COLO829 (cell line): ENCODE data around the gene CTSS.
"Not testable (repeated sequence)": the region's sequence is repeated elsewhere in the genome, so short reads cannot be mapped to it uniquely, and the experiment has no call there.

ENCODE experiments used
- DNase-seq: peaks from one replicate; pipeline ENCODE4 v3.0.0; 2012; ENCODE audit warnings: low spot score

The CTSS gene

DNA sequence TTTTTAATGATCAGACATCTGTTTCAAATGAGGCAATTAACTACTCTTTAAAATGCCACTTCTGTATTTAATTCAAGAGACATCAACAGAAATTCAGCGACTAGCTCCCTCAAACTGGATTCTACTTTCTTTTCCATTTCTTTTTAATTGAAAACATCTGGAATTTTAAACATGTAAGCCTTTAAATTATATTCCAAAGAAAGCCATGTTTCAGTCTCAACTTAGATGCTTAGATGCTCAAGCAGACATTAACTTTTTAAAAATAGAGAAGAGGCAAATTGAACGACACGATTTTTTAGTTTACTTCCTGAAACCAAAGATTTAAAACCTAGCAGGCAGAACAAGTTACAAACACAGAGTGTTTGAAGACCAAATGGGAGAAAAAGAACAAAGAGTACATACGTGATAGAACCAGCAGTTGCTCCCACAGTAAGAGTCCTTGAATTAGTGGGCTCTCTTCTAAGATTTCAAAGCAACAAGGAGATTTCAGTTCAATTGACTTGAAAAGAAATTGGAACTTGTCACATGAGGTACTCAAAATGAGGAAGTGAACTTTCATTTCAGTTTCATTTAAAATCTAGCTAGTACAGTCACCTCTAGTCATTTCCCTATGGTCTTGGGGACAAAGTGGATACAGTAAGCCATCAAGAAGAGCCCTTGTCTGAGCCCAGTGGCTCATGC is at the start of gene CTSS:
Gene CTSS (minus strand): TSS at position 483 of the 681 bp plus-strand sequence. CDS start 1,015 bp downstream, outside the sequence.
- DNase-seq = no peak

DNA sequence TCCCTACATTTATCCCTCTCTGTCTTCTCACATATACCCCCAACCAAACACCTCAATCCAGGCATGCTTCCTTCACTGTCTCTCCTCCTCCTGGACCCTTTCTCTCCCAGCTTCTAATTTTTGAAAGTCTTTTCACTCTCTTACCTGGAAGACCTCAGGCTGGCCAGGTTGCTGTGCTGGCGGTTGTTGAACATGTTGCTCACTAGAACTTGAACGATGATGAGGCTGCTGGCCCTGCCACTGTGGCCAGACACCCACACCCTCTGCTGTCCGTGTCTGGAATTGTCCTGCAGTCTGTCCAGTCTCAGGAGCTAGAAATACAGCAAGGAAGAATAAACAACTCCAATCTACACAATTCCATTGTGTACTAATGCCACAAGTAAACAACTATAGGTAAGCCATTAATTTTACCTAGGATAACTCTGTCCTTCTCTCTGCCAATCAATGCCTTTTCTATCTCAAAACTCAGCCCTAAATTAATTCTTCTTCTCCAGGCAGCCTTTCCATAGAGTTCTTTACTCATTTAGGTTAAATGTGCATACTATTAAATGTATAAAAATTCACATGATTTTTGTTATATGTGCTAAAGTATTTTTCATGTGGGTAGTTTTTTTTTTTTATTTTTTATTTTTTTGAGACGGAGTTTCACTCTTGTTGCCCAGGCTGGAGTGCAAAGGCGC is 47.6 kb upstream of the CTSS start:
- peak; percentile 51 for DNase-seq

DNA sequence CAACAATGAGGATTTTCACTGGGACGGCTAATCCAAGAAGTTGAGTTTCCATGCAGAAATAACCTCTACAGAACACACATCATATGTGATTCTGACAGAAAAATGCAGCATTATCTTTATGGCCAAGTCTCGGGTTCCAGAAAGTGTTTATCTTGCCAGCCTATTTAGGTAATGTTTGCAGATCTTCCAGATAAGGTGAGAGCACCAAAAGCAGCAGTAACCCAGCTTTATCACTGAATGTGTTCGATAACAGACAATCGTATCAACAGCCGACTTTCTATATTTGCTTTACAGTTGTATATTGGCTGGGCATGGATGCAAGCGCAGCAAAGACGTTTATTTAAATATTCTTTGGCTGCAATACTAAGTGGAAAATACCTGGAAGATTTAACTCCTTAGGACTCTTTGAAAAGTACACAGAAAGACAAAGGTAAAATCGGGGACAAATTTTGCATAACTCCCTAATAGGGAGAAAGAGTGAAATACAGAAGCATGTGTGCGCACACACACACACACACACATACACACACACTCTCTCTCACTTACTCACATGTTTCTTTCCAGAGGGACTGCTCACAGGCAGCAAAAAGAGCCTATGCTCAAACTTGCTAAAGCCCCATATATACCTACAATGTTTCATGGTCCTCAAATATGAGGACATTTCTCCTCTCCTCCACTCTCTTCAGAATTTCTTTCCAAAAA is 45.5 kb upstream of the CTSS start:
- DNase-seq = no peak

DNA sequence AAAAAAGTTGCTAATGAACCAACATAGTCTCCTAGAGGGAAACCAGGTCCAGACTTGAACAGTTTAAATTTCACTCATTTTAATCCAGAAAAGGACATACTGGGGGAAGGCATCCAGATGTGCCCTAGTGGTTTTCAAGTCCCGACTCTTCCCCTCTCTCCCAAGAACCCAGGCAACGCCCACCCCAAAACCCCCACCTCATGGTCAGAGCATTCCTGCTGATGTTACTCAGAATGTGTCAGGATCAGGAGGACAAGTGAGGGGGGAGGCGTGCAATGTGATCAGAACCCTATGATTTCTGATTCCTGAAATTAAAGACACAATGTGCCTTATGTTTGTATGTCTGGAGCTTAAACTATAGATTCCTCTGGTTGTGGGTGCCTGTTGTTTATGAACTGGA is 44.1 kb upstream of the CTSS start:
- DNase-seq = no peak

DNA sequence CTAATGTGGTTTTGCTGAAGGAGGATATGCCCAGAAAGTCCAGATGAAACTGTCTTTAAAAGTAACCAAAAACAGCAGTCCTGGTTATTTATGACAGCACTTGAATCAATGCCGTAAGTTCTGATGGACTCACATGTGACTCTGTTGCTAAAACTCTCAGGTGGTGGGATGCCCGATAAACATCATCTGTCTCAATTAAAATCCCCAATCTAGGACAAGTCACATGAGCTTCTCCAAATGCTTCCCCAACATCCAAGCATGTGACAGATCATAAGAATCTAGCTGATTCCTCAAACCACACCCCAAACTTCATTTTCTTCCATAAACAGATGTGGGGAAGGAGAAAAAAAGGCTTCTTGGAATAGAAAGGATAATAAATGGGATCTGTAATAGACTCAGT is 43.3 kb upstream of the CTSS start:
- no peak for DNase-seq

DNA sequence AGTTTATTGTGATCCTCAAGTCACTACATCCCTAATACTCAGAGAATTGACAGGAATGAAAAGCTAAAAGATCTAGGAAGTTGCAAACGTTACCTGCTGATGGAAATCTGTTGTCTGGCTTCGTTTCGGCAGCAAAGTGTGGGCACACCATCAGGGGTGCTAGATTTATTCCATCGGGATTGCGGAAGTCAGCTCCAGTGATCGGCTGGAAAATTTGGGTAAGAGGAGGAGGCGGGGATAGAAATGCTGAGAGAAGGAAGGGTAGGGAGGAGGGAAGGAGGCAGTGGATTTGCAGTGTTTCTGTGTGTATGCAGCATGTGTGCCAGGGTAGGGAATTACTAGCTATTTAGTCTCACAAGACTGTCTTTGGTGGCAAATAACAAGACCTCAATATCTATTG is 42.5 kb upstream of the CTSS start, which contains the start of gene CTSK:
Gene CTSK (minus strand): TSS at position 140 of the 400 bp plus-strand sequence. CDS start 1,455 bp downstream, outside the sequence.
- DNase-seq = no peak

DNA sequence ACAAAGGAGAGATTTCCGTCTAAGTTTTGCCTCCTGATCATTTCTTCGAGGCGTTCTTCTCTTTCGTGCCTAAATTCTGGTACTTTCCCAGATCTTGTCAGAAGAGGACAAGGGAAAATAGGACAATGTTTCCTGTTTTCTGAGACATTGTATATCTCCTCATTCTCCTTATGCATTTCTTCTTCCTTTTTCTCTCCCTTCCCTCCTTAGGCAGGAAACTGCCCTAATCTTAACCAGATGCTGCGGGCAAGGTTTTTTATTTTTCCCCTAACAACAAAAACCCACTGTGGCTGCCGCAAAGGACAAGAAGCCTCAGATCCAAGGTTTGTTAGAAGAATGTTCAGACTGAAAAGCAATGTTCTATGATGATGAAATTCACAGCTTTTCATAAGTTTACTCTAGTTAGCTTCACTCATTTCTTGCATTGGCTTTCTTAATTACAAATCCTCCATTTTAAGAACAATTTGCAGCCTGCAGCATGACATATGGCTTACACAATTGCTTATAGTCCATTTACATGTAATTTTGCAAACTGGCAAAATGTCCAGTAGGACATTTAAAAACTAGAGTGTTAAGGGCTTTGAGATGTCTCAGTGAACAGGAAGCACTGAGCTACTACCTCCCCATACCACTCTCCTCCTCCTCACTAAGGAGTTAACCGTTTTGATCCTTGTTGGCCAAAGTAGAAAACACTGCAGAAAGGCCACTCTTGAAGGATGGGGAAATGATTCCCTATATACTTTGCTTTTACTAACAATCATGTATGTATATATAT is 41.9 kb upstream of the CTSS start:
- DNase-seq = no peak

DNA sequence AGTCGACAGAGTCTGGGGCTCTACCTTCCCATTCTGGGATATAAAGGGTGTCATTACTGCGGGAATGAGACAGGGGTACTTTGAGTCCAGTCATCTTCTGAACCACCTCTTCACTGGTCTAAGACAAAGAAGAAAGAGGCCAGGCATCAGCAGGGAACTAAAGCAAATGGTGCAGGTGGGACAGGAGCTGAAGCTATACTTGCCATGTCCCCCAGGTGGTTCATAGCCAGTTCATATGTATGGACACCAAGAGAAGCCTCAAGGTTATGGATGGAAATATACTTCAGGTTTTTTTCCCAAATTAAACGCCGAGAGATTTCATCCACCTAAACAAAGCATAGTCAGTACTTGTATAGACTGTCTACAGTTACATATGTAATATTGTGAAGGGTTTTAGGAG is 40.3 kb upstream of the CTSS start:
- DNase-seq = no peak

DNA sequence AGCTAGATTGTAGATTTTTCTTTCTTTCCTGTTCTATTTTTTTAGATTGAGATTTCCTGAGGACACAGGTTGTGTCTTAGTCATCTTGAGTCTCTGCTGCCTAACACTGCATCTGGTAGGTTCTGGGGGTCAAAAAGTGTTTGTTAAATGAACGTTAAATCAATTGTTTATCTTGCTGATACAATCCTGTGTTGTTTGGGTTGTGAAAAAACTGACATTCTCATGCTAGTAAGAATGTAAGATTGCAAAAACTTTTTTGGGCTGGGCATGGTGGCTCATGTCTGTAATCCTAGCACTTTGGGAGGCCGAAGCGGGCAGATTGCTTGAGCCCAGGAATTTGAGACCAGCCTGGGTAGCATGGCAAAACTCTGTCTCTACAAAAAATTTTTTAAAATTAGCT is 39.1 kb upstream of the CTSS start:
- no peak for DNase-seq

DNA sequence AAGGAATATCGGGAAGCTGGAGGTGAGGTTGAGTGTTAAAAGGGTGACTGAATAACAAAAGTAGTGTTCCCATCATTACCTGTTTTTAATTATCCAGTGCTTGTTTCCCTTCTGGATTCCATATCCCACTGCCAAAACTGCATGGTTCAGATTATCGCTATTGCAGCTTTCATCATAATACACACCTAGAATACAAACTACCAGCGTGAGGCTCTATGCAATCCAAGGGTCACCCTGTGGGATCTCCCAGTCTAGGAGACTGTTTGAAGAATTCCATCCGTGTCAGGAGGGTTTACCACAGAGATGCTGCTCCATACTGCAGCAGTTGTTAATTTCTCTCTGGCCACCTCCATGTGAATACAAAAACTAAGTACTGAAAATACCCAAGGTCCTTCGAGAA is 33.5 kb upstream of the CTSS start:
- DNase-seq = no peak

DNA sequence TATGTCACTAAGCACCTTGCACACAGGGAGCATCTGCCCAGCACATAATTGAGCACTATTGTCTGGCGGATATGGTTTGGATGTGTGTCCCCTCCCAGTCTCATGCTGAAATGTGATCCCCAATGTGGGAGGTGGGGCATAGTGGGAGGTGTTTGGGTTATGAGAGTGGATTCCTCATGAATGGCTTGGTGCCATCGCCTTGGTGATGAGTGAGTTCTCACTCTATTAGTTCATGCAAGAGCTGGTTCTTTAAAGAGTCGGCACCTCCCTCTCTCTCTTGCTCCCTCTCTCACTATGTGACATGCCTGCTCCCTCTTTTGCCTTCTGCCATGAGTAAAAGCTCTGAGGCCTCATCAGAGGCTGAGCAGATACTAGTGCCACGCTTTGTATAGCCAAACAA is 32.9 kb upstream of the CTSS start:
- no peak for DNase-seq

DNA sequence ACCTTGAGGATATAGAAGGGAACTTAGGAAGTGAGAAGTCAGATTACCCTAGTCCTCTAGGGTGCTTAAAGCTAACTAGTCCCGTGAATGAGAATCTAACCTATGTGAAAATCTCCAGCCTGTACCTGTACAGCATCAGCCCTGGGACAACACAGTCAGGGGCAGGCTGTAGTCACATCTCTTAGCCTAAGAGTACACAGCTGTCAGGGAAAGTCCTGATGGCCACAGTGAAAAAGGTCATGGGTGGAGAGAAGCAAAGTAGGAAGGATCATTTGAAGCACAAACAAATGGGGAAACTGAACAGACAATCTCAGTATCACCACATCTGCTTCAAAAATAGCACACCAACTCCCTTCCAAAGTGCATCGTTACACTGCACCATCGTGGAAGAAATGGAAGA is 30.8 kb upstream of the CTSS start:
- DNase-seq = no peak

DNA sequence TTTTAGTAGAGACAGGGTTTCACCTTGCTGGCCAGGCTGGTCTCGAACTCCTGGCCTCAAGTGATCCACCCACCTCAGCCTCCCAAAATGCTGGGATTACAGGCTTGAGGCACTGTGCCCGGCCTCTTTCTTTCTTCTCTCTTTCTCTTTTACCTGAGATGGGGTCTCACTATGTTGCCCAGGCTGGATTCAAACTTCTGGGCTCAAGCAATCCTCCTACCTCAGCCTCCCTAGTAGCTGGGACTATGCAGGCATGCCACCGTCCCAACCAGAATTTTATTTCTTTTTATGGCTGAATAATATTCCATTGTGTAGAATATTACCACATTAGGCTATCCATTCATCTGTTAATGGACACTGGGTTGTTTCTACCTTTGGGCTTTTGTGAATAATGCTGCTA is 28.2 kb upstream of the CTSS start:
- DNase-seq = not testable (repeated sequence)

DNA sequence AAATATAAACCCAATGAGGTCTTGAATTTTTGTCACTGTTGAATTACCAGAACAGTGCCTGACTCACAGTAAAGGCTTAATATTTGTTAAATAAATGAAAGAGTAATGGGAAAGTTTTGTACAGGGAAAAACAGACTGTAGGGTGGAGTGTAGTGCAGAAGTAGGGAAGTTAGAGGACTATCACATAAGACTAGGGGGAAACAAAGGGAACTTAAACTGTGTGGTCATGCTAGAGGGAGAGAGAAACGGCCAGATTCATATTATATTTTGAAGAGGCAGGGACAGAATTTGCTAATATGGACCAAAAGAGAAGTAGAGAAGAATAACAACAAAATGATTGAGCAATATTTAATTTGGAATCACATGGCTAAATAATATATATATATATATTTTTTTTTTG is 27.6 kb upstream of the CTSS start:
- DNase-seq = no peak

DNA sequence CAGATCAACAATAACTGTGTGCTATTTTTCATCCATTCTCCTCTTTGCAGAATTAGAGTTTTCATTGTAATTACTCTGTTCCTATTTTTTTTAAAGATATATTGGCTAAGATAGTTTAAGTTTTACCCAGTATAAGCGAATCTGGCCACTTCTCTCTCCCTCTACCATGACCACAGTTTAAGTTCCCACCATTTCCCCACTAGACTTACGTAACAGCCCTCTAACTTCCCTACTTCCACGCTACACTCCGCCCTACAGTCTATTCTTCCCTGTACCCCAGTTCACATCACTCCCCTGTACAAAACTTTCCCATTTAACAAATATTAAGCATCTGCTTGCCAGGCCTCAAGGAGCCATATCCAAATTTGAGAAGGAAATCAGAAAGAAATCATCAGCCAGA is 26.0 kb upstream of the CTSS start:
- DNase-seq = no peak

DNA sequence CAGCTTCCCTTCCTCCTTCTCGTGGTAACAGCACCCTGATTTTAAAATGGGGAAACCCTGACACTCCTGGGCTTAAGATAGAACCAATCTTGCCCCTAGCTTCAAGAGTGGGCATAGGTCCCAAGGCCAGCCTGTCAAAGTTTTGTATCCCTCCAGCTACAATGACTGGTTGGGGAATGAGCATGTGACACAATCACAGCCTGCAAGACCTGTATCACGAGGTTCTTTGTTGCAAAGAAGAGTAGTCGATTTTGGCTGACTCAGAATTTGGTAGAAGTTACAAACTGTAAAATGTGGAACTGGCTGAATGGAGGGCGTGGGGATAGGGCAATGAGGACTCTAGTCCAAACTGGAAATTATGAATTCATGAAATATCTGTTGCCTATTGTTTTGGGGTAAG is 23.8 kb upstream of the CTSS start:
- no peak for DNase-seq

DNA sequence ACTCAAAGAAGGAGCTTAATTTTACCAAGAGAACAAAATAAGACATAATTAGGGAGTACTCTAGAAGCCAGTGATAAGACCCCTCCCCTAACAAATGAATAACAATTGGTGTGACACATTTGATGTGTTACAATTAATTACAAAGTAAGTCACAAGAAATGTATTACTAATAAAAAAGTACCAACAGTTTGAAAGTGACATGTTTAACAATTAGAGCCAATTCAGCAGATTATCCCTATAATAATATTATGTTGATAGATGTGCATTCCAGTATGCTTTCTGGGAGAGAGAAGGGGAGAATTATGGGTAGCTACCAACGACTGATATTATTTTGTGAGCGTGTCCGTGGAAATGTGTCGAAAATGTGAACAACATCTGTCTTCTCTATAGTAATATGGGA is 23.4 kb upstream of the CTSS start:
- no peak for DNase-seq

DNA sequence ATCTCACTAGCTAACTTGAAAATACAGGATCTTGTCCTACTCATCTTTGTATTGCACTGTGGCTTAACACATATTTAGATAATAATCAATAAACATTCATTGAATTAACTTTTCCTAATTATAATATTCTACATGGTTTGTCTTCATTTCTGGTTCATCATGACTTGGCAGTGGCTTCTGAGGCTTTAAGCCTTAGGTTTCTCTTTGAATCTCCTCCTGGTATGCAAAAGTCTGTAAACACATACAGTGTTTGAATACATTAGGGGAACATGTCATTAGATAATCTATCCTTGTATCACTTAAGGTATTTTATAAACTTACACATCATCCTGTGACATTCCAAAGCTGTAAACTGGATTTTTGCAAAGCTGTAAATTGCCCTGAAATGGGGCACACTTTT is 21.9 kb upstream of the CTSS start:
- DNase-seq = no peak

DNA sequence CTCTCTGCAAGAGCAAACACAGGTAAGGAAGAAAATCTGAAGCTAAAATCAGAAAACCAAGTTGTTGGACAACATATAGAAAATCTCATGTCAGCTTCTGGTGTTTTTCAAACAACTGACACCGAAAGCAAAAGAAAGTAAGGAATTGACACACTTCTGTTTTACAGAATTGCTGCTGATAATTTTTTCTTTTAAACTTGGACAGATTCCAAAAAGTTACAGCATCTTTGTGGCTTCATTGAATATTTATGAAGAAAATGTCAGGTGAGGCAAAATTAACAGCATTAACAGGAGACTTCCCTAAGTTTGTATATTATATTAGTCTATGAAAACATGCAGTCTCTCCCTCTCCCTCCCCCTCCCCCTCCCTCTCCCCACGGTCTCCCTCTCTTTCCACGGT is 14.9 kb upstream of the CTSS start:
- no peak for DNase-seq

DNA sequence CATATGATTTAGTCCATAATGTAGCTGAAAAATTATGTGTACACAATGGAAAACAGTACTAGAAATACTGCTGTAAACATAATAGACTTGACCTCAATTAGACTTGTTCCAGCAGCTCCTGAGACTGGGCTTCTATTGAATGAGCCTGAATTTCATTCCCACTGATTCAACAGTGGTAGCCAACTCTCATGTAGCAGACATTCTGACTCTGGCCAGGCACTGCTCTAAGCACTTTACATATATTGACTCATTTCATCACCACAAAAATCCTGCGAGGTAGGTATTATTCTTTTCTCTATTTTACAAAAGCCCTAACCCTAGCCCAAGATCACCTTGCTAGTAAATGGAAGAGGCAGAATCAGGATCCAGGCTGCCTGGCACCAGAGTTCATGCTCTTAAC is 12.8 kb upstream of the CTSS start:
- no peak for DNase-seq

DNA sequence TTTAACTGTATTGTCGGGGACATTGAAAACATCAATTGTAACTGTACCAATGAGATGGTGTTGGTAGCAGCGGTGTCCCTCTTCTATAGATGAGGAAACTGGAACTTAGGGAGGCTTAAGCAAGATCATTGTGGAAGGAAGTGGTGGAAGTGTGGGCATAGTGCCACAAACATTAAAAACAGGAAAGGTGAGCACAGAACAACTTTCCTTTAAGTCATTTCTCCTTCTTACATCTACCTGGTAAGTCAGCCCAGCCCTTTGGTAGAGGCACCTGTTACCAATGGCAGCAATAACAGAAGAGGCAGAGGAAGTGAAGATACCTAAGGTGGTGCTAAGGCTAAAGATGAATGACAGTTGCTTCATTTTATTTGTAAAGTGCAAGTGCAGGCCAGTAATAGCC is 12.0 kb upstream of the CTSS start:
- no peak for DNase-seq

DNA sequence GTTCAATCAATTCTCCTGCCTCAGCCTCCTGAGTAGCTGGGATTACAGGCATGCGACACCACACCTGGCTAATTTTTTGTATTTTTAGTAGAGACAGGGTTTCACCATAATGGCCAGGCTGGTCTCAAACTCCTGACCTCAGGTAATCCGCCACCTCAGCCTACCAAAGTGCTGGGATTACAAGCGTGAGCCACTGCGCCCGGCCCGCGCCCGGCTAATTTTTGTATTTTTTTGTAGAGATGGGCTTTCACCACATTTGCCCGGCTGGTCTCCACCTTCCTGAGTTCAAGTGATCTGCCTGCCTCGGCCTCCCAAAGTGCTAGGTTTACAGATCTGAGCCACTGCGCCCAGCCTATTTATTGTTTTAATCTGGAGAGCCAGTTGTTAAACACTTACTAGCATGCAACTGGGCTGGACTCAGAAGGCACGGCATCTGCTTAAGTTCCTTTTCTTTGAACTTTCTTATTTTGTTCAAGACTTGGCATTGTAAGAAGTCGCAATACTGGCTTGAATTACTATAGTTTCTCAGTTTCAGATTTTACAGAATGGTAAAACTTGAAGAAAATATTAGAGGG is 10.4 kb upstream of the CTSS start:
- DNase-seq = not testable (repeated sequence)
